NCI-H146 treated with DMSO at 0.1 percent for 48 hours (cell line): Measurements from ENCODE around the gene SPG11.
A peak's percentile ranks its signal among the peaks of the same experiment; 100 is the strongest.
"Not testable (repeated sequence)": the region's sequence is repeated elsewhere in the genome, so short reads cannot be mapped to it uniquely, and the experiment has no call there.

Experiments
- DNase-seq: peaks from one replicate; lab custom pipeline; 2025; ENCODE audit not compliant: unreplicated experiment; lab: John Stamatoyannopoulos, UW

SPG11 gene

DNA sequence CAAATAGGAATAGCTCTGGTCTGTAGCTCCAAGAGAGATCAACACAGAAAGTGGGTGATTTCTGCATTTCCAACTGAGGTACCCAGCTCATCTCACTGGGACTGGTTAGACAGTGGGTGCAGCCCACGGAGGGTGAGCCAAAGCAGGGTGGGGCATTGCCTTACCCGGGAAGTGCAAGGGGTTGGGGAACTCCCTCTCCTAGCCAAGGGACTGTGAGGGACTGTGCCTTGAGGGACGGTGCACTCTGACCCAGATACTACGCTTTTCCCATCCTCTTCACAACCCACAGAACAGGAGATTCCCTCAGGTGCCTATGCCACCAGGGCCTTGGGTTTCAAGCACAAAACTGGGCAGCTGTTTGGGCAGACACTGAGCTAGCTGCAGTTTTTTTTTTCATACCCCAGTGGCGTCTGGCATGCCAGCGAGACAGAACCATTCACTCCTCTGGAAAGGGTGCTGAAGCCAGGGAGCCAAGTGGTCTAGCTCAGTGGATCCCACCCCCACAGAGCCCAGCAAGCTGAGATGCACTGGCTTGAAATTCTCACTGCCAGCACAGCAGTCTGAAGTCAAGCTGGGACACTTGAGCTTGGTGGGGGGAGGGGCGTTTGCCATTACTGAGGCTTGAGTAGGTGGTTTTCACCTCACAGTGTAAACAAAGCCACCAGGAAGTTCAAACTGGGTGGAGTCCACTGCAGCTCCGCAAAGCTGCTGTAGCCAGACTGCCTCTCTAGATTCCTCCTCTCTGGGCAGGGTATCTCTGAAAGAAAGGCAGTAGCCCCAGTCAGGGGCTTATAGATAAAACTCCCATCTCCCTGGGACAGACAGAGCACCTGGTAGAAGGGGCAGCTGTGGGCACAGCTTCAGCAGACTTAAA, 19.6 kb upstream of the SPG11 start:
- DNase-seq = not testable (repeated sequence)

DNA sequence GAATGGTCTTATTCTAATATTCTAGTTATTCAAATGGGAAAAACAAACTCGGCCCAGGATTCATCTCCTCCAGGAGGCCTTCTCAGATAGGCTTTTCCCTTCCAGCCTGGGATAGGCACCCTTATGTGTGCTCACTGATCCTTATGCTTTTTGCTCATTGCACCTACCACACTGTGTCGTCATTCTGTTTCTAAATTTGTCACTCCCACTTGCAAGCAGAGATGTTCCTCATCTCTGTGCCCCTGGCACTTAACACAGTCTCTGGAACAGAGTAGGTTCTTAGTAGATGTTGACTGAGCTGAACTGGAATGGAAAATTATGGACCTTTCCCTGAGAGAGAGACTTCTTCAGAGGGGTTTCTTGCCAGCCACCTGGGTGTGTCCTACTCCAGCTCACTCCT, 18.7 kb upstream of the SPG11 start:
- DNase-seq = no peak

DNA sequence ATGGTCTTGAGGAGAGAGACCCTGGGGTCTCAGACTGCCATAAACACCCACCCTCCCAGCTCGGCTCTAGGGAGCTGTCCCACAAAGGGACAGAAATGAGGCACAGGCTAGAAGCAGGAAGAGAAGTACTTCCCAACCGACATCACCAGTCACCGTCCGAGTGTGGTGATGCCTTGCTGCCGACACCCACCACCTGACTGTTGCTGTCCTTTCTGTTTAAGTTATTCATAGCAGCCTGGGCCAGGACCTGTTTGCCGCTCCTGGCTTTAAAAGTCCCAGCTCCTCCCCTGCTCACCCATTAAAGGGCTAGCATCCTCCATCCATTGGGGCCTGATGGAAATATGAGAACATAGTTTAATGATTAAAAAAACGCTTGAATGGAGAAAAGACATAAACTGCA, 13.2 kb upstream of the SPG11 start:
- no peak for DNase-seq

DNA sequence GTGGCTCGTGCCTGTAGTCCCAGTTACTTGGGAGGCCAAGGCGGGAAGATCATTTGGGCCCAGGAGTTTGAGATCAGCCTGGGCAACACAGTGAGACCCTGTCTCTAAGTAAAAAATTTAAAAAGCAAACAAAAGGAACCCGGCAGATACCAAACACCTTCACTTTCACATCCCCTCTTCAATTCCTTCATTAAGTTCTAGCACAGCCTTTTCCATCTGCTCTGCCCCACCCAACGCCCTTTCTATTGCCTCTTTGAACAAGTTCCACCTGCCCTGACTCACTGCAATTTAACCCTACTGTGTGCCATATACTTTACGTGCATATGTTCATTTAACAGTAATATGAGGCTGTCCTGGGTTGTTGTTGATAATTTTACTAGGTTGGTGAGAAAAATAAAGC, 12.4 kb upstream of the SPG11 start:
- no peak for DNase-seq

DNA sequence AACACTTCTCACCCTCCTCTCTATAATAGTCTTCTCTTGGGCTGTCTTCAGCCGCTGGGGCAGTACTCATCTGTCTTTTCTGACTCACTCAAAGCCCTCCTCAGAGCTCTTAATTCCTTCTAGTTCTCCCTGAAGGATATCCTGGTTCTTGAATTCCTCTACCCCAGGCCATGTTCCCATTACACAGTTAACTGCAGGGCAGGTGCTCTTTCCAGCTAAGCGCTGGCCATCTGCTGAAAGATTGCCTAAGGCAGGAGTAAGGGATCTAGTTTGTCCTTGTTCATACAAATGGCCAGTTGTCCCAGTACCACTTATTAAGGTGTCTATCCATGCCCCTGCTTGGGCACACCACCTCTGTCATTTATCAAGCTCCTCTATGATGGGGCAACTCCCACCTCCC, 10.2 kb upstream of the SPG11 start:
- no peak for DNase-seq

DNA sequence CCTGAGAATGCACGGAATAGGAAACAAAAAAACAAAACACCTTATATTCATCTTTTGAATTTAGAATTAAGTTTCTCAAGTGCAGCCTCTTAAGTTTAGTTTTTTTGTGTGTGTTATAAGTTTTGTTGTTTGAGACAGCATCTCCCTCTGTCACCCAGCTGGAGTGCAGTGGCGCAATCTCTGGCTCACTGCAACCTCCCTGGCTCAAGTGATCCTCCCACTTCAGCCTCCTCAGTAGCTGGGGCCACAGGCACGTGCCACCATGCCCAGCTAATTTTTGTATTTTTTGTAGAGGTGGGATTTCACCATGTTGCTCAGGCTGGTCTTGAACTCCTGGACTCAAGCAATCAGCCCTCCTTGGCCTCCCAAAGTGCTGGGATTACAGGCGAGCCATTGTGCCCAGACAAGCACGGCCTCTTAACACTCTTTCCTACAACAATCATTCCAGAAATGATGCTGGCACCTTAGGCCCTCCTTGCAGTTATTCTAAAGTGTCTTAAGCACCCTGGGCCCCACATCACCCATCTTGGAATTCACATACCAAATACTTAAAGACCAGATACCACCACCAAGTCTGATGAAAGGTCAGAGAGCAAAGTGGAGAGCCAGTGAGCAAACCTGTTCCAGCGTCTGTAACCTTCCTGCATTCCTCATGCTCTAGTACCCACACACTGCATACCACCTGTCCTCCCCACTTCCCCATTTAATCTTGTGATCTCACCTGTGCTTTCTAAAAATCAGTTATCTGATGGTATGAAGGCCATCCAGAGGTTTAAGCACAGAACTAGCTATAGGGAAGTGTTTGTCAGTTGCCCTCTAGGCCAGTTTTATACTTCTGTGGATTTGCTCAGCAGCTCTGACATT, 6.9 kb upstream of the SPG11 start:
- no peak for DNase-seq

DNA sequence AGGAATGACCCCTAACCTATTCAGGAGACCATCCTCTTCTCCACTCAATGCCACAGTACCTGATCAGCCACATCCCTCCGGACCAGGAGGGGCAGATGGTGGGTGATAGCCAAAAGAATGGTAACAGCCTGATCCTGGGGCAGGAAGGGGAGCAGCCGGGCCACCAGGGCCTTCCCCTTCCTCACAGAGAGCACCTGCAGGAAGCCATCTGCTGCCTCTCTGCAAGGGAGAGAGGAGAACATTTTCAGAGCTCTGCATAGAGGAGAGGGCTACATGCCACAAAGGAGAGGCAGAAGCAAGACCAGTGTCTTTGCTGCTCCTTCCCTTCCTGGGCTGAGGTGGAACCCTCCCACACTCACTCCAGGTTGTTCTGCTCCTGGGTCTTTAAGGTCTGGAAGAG, 5.5 kb upstream of the SPG11 start:
- no peak for DNase-seq

DNA sequence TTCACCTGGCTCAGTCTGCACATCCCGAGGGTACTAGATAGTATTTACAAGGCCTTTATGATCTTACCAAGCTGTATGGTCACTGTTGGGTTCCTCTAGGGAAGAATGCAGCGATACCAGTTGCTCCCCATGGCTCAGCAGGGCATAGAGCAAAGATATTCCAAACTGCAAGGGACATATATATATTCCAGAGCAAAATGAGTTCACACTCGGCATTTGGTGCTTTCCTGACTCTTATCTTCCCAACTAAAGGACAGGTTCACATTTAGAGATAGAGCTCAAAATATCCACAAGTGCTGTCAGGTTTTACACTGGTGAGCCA, 3.5 kb upstream of the SPG11 start:
- no peak for DNase-seq

DNA sequence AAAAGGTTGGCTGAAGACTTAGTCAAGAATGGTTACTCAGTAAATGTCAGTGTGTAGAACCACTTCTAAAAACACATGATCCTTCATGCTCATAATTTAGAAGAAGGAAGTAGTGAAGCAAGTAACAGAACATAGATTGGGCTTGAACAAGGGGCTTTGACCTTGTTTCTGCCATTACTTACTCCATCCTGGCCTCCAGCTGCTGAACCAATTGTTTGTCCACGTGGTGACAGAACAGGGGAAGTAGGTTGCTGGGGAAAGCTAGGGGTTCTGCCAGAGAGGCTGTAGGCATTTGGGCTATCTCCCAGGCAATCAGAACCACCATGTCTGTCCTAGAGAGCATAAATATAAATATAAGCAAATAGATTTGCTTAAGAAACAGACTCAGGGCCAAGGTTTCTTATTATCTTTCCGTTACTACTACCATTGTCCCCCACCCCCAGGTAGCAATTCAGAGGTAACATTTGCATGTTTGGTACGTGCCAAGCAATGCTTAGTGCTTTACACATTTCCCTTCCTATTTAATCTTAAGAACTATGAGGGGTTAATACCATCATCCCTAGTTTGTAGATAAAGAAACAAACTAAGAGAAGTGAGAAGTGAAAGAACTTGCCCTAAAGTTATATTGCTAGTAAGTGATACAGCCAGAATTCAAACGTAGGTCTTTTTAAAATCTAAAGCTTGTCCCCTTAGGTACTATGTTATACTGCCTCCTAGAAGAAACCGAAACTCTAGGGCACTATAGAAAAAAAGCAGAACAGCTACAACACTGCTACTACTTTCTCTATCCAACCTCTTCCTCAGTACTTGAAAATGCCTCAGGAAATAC, 3.0 kb upstream of the SPG11 start:
- no peak for DNase-seq

DNA sequence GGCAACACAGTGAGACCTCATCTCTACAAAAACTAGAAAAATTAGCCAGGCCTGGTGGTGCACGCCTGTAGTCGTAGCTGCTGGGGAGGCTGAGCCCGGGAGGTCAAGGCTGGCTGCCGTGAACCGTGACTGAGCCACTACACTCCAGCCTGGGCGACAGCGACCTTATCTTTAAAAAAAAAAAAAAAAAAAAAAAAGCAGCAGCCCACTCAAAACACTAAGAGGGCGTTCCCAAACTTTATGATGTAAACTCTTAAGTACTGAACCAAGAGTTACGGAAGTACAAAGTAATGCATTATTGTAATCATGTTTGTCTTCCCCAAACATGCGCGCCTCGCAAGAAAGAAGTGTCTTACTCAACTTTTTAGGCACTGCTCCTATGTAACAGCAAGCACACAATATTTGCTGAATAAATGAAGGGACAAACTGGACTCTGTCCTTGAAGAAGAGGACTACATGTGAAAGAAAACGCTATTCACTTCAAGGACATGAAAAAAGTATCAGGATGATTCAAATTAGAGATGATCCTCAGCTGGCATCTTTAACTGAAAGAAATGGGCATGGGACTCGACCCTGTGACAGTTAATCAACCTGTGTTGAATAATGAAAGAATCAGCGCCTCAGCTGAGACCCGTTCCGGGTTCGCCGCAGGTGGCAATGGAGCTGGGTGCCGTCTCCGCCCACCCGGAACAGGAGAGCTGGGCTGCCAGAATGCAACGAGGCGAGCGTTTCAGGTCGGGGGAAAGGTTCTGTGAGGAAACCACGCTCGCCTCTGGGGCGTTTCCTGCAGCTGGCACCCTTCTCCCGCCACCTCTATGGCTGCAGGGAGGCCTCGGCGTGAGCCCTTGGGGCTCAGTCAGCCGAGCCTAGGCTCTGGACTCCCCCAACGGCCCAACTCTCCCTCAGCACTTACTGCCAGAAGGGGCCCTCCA, 718 bp downstream of the SPG11 start:
- DNase-seq = peak; percentile 26

DNA sequence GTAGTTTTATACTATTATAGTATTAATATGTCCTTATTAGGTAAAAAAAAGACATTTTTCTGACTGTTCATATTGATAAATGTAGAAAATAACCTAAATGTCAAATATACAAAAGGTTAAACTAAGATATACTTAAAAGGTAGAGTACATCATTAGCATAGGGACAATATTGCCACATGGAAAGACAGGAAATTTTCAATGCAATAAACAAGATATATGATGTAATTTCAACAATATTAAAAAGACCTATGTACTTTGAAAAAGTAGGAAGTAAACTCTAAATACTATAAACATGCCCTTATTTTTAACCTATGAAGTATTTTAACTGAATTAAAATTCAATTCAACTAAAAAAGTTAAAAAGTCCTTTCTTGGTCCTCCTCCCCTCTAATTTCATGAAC, 1.9 kb downstream of the SPG11 start:
- DNase-seq = no peak

DNA sequence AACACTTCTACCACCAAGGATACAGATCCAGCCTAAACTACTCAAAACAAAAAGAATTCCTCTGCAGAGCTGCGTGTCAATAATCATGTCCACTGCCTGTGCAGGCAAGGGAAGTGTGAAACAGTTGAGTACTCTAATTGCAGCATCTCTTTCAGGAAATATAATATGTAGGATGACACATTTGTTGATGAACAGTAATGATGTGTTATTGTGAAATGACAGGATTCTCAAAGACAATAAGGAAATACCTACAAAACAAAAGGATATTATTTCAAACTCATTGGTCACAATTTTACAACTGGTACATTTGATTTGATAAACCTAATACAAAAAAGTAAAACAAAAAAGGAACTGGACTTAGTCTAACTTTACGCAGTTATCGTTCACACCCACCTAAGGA, 4.4 kb downstream of the SPG11 start:
- DNase-seq = no peak

DNA sequence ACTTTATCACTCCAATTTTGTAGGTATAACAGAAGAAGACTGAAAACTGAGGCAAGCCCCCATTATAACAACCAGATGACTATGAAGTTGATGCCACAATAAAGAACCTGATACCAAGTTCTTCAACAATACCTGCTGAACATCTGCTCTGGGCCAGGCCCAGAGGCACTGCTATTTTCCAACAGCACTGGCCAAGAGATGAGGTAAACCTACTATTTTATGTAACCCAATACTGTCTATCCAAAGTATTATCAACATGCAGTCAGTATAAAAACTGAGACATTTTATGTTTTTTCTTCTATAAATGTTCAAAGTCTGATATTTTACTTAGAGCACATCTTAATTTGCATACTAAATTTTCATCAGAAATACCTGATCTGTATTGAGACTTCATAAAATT, 6.1 kb downstream of the SPG11 start:
- DNase-seq = no peak

DNA sequence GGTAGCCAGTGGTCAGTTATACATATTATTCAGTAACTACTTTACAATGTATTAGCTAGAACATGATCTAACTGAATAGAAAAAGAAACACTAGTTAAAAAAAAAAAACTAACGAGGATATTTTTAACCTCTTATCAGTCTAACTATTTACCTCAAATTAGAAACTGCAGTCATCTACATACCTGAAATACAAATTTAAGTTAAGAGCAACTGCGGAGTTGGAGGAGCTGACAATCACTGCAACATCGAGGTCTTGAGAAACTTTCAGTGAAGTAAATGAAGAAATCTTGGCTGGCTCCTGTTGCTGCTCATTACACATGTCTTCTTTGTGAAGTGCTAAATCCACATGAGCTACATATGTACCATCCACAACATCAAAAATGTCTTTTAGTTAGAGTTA, 6.5 kb downstream of the SPG11 start:
- no peak for DNase-seq

DNA sequence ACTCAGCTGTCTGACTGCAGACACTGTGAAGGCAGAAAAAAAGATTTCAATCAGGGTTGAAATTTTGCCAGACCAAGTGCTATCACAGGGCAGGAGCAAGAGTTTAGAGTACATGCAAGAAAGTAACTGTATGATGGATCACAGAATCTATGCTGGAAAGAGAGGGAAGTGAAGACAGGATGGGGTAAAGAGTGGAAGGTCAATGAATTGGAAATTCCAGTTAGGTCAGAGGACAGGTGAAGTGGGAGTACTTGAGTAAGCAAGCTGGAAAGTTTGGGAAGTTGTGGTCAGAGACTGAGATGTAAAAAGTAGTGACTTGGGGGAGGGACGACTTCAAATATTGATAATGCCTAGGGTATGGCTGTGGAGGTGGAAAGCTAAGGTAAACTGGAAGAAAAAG, 7.2 kb downstream of the SPG11 start:
- DNase-seq = no peak

DNA sequence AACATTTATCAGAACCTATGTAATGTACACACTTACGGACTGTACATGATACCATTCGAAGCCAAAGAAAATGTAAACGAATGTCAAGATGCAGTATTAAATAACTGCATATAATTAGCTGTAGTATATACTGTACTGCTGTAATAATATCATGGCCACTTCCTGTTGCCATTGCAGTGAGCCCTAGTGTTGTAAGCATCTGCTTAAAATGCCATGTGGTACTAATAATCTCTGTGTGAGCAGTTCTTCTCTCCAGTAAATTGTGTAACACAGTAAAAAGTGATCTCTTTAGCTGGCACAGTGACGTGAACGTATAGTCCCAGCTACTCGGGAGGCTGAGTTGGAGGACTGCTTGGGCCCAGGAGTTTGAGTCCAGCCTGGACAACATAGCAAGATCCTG, 8.6 kb downstream of the SPG11 start:
- no peak for DNase-seq

DNA sequence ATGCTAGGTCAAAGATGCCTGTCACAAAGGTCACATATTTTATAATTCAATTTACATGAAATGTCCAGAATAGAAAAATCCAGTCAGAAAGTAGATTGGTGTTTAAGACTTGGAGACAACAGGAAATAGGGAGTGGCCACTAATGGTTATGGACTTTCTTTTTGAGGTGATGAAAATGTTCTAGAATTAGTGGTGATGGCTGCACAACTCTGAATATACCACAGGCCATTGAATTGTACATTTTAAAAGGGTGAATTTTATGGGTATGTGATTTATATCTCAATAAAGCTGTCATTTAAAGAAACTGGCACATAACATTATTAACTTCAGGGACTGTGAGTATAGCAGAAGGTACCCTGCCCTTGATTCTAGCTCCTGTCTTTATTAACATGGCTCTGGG, 15.8 kb downstream of the SPG11 start:
- no peak for DNase-seq

DNA sequence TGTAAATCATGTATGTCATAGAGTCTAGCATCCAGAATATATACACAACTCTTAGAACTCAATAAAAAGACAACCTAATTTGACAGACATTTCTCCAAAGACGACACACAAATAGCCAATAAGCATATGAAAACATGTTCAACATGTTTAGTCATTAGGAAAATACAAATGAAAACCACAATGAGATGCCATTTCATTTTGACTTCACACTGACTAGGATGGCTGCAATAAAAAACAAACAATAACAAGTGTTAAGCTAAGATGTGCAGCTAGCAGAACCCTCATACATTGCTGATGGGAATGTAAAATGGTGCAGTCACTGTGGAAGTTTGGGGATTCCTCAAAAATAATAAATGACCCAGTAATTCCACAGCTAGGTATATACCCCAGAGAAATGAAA, 16.4 kb downstream of the SPG11 start:
- no peak for DNase-seq

DNA sequence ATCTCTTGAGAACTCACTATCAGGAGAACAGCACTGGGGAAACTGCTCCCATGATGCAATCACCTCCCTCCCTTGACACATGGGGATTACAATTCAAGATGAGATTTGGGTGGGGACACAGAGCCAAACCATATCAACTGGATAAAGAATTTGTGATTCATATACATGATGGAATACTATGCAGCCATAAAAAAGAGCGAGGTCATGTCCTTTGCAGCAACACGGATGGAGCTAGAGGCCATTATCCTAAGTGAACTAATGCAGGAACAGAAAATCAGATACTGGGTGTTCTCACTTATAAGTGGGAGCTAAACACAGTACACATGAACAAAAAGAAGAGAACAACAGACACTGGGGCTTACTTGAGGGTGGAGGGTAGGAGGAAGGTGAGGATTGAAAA, 17.0 kb downstream of the SPG11 start:
- DNase-seq = no peak

DNA sequence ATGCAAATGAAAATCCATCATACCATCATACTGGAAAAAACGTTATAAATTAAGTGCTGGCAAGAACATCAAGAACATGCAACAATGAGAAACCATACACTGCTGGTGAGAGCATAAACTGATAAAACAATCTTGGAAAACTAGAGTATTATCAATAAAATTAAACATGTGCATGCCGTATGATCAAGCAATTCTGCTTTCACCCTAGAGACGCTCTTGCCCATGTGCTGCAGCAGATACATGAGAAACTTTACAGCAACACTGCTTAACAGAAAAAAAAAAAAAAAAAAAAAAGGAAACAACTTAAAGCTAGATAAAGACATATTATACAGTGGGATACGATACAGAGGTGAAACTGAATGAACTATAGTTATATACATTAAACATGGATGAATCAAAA, 21.8 kb downstream of the SPG11 start:
- DNase-seq = no peak

DNA sequence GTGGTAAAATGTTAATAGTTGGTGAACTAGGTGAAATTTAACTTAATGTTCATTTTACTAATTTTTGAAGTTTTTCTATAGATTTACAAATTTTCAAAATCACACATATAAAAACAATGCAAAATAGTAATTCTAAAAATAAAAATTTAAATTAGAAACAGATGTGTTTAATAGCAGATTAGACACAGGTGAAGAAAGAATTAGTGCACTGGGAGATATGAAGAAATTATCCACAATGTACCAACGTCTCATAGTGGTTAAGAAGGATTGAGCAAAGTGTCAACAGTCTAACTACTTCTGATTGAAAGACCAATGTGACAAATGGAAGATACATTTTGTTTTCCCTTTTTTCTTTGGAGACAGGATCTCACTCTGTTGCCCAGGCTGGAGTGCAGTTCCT, 26.5 kb downstream of the SPG11 start:
- DNase-seq = no peak
